ENCODE results near the gene TRAK1.

- TF ChIP-seq POLR2AphosphoS5 (IDR thresholded peaks at IDR 0.05): peak; percentile 26 to 54
- TF ChIP-seq POLR2A (IDR thresholded peaks at IDR 0.05): no peak
- TF ChIP-seq CTCF (IDR thresholded peaks at IDR 0.05): no peak
- no peak for TF ChIP-seq EP300 (IDR thresholded peaks at IDR 0.05)
Measured at GRCh38 chr3:42101048-42101447, 9.9 kb downstream of the TRAK1 start.
